Tibial nerve (tissue), 4 donors: ENCODE data around the gene SOCS7.

ENCODE experiments used
- EP300 ChIP-seq, 2 donors: sonication (generic); formaldehyde crosslinking; IDR thresholded peaks; one replicate each; pipeline ENCODE4 v1.6.1; 2017; ENCODE audit warnings: antibody characterized with exemption in 2 of 2, mild to moderate bottlenecking in 1 of 2
- POLR2A ChIP-seq, 2 donors: fragments of 450-650 bp; IDR thresholded peaks; one replicate each; pipeline ENCODE4 v1.6.1; 2017; ENCODE audit warnings: antibody characterized with exemption in 2 of 2, mild to moderate bottlenecking in 2 of 2, moderate library complexity in 2 of 2
- TF ChIP-seq, protein P1 (sequence below), 5 experiments: fragments of 200-600 bp in 3 of 5; fragments of 450-650 bp in 2 of 5; sonication (generic) in 3 of 5; IDR thresholded peaks; one replicate each; pipeline ENCODE4 v1.5.1; 2016 to 2019; ENCODE audit warnings: antibody characterized with exemption in 5 of 5, mild to moderate bottlenecking in 3 of 5, moderate library complexity in 2 of 5

DNA sequence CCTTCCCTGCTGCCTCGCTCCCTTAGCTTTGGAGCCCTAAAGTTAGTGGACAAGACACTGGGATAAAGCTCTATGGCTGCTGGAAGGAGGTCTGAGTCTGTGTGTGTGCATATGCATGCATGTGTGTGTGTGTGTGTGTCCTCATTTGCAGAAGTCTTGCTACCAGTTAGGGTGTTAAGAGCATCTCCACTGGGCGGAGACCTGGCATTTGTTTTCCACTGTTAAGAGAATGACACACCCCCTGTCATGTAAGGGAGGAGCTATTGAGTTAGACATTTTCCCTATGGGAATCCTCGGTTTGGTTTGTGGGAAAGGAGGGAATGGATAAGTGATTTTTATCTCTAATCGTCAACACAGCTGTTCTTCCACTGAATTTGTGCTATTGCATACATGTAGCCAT, 51.8 kb downstream of the SOCS7 start:
- no peak for TF ChIP-seq POLR2A (IDR thresholded peaks at IDR 0.05)
- TF ChIP-seq EP300 (IDR thresholded peaks at IDR 0.05), result no peak
- TF ChIP-seq, protein P1, sequence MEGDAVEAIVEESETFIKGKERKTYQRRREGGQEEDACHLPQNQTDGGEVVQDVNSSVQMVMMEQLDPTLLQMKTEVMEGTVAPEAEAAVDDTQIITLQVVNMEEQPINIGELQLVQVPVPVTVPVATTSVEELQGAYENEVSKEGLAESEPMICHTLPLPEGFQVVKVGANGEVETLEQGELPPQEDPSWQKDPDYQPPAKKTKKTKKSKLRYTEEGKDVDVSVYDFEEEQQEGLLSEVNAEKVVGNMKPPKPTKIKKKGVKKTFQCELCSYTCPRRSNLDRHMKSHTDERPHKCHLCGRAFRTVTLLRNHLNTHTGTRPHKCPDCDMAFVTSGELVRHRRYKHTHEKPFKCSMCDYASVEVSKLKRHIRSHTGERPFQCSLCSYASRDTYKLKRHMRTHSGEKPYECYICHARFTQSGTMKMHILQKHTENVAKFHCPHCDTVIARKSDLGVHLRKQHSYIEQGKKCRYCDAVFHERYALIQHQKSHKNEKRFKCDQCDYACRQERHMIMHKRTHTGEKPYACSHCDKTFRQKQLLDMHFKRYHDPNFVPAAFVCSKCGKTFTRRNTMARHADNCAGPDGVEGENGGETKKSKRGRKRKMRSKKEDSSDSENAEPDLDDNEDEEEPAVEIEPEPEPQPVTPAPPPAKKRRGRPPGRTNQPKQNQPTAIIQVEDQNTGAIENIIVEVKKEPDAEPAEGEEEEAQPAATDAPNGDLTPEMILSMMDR (IDR thresholded peaks at IDR 0.05), result no peak
